ENCODE measurements around the gene LAP3. TPM values are rescaled to one million over a fixed set of nuclear protein-coding genes. Genes with fewer than 3 reads are reported as not detected.

The LAP3 gene
- total and polyA plus RNA-seq, 2 experiments from 2014 or later = 53.4 to 97.1 TPM

DNA sequence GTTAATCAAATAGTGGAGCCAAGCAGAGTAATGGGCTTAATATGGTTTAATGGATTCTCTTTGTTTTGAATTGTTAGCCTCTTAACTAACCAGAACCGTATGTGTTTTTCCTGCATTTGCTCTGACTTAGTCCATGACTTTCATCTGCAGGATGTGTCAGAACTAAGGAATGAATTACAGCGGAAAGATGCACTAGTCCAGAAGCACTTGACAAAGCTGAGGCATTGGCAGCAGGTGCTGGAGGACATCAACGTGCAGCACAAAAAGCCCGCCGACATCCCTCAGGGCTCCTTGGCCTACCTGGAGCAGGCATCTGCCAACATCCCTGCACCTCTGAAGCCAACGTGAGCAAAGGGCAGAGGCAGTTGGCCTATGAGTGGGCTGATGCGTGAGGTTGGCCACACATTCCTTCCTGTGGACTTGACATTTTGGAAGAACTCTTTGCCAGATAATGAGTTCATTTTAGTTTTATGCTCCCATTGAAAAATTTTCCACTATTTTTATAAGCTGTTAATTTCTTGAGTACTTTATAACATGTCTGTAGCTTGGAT is 46.5 kb downstream of the LAP3 start:
- DNase-seq (ENCODE audit: low read depth in 1 of 2, low spot score in 1 of 2) = no peak
- no peaks in the 10 kb centered on the region for H3K9me3 ChIP-seq (ENCODE audit: low read depth)
- H3K27me3 ChIP-seq = no peaks in the 10 kb centered on the region
- no peaks in the 10 kb centered on the region for H3K4me1 ChIP-seq (ENCODE audit: low read depth)
- peaks cover 57% of the 10 kb centered on the region for H3K36me3 ChIP-seq
- H3K4me3 ChIP-seq = no peak overlapping the region
- TF ChIP-seq, protein P1, sequence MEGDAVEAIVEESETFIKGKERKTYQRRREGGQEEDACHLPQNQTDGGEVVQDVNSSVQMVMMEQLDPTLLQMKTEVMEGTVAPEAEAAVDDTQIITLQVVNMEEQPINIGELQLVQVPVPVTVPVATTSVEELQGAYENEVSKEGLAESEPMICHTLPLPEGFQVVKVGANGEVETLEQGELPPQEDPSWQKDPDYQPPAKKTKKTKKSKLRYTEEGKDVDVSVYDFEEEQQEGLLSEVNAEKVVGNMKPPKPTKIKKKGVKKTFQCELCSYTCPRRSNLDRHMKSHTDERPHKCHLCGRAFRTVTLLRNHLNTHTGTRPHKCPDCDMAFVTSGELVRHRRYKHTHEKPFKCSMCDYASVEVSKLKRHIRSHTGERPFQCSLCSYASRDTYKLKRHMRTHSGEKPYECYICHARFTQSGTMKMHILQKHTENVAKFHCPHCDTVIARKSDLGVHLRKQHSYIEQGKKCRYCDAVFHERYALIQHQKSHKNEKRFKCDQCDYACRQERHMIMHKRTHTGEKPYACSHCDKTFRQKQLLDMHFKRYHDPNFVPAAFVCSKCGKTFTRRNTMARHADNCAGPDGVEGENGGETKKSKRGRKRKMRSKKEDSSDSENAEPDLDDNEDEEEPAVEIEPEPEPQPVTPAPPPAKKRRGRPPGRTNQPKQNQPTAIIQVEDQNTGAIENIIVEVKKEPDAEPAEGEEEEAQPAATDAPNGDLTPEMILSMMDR (IDR thresholded peaks at IDR 0.05; ENCODE audit: low read depth, low read length) = no peak
- no peak overlapping the region for H3K27ac ChIP-seq

DNA sequence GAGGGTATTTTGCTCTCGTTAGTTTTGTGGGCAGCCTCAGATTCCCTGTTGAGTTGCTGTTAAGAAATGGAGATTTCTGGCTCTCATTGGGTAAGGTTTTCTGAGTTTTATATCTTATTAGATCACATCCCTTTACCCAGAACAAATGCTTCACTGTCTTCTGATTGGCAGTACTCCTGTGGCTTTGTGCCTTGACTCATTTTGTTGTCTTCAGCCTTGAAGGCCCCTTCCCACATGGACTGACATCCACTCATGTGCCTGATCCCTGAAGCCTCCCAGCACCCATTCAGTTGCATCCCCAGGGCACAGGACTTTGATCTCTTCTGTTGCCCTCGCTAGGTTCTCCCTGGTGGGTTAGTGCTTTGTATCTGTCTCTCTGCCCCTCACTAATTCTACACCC is 47.8 kb downstream of the LAP3 start:
- H3K9me3 ChIP-seq (ENCODE audit: low read depth) = no peaks in the 10 kb centered on the region
- TF ChIP-seq, protein P1 (IDR thresholded peaks at IDR 0.05; ENCODE audit: low read depth, low read length) = no peak
- H3K36me3 ChIP-seq = peaks cover 64% of the 10 kb centered on the region

DNA sequence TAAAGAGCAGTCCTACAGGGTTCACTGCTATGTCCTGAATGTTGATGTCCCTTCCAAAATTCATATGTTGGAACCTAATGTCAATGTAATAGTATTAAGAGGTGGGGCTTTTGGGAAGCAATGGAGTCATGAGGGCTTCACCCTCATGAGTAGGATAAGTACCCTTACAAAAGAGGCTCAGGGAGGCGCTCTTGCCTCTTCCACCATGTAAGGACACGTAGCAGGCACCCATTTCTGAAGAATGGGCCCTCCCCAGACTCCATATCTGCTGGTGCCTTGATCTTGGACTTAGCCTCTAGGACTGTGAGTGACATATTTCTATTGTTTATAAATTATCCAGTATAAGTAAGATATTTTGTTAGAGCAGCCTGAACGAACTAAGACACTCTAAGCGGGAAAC is 53.2 kb downstream of the LAP3 start:
- no peak overlapping the region for H3K4me3 ChIP-seq
- H3K4me1 ChIP-seq (ENCODE audit: low read depth) = no peaks in the 10 kb centered on the region
- H3K36me3 ChIP-seq = peaks cover 65% of the 10 kb centered on the region
- H3K27me3 ChIP-seq = no peaks in the 10 kb centered on the region
- no peaks in the 10 kb centered on the region for H3K9me3 ChIP-seq (ENCODE audit: low read depth)
- TF ChIP-seq, protein P1 (IDR thresholded peaks at IDR 0.05; ENCODE audit: low read depth, low read length) = no peak
- no peak for DNase-seq (ENCODE audit: low read depth in 1 of 2, low spot score in 1 of 2)
- H3K27ac ChIP-seq = no peak overlapping the region

More for the DNA sequence above, 47.8 kb downstream of the LAP3 start:
- no peaks in the 10 kb centered on the region for H3K27me3 ChIP-seq
- no peak for DNase-seq (ENCODE audit: low read depth in 1 of 2, low spot score in 1 of 2)
- H3K4me1 ChIP-seq (ENCODE audit: low read depth) = no peaks in the 10 kb centered on the region
- H3K4me3 ChIP-seq = no peak overlapping the region
- H3K27ac ChIP-seq = no peak overlapping the region

DNA sequence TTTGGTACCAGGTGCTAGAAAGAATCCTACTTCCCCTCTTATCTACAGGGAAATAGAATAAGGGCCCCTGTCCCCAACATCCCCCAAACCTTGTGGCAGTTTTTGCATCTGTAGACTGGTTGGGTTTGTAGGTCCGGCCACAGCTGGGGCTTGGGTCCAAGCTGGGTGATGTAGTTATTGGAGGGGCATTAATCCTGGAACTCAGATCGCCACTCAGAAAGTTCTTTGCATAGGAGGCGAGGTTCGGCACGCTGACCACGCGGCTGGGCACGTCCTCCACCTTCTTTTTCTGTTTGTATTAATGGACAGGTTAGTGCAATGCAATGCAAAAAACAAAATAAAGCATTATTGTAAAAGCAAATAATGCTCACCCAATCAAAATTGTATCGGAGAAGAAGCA is 56.6 kb downstream of the LAP3 start:
- Histone ChIP-seq H3K9me3 (ENCODE audit: low read depth) (no peaks in the 10 kb centered on the region), H3K4me3 (no peak overlapping the region), H3K4me1 (ENCODE audit: low read depth) (no peaks in the 10 kb centered on the region), H3K36me3 (peaks cover 45% of the 10 kb centered on the region), H3K27me3 (no peaks in the 10 kb centered on the region), H3K27ac (no peak overlapping the region)
- TF ChIP-seq, protein P1 (IDR thresholded peaks at IDR 0.05; ENCODE audit: low read depth, low read length) = no peak
- no peak for DNase-seq (ENCODE audit: low read depth in 1 of 2, low spot score in 1 of 2)

DNA sequence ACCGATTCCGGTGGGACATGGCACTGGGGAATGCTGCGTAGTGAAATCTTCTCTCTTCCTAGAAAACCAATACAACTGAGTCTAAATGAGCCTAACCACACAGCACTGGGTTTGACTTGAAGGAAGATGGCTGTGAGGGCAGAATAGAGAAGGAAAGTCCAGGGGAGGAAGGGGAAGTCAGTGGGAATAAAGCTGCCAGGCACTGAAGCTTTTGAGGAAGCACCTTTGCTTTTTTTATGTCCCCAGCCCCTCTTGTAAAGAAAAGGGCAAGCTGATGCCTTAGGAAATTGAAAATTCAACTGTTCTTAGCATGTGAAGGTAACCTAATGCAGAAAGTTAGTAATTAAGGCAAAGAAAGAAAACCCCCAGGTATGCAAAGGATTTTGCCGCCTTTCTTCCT is 58.1 kb downstream of the LAP3 start:
- Histone ChIP-seq H3K27me3 (no peaks in the 10 kb centered on the region), H3K4me1 (ENCODE audit: low read depth) (no peaks in the 10 kb centered on the region), H3K27ac (no peak overlapping the region), H3K9me3 (ENCODE audit: low read depth) (no peaks in the 10 kb centered on the region), H3K36me3 (peaks cover 35% of the 10 kb centered on the region), H3K4me3 (no peak overlapping the region)
- DNase-seq (ENCODE audit: low read depth in 1 of 2, low spot score in 1 of 2) = no peak
- TF ChIP-seq, protein P1 (IDR thresholded peaks at IDR 0.05; ENCODE audit: low read depth, low read length) = no peak

DNA sequence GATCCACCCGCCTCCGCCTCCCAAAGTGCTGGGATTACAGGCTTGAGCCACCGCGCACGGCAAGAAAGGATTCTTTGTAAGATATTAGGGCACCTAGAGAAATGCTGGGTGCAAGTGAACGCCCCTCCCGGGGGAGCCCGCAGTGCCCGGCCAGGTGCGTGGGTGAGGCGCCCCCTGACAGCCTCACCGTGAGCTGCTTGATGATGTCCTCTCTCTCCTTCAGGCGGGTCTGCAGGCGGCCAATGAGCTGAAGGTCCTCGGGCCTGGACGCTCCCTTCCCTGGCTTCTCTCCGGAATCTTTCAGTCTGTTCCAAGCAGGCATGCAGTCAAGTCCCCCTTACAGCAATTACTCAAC is 59.3 kb downstream of the LAP3 start:
- peaks cover 25% of the 10 kb centered on the region for H3K36me3 ChIP-seq
- no peak overlapping the region for H3K4me3 ChIP-seq
- no peaks in the 10 kb centered on the region for H3K4me1 ChIP-seq (ENCODE audit: low read depth)
- no peaks in the 10 kb centered on the region for H3K9me3 ChIP-seq (ENCODE audit: low read depth)
- DNase-seq (ENCODE audit: low read depth in 1 of 2, low spot score in 1 of 2) = no peak
- H3K27me3 ChIP-seq = no peaks in the 10 kb centered on the region
- TF ChIP-seq, protein P1 (IDR thresholded peaks at IDR 0.05; ENCODE audit: low read depth, low read length) = no peak
- H3K27ac ChIP-seq = no peak overlapping the region

Measured in cardiac muscle cell (in vitro differentiated cells and primary cell).